SU-DHL-6 (cell line): ENCODE data around the gene PTGER2.

Experiments used
- H2AFZ ChIP-seq: fragments of 200-600 bp; sonication (generic); 2 replicates; pipeline ENCODE4 v1.6.1; 2014; ENCODE audit warnings: low read depth, mild to moderate bottlenecking, moderate library complexity, mixed read lengths, antibody characterized with exemption, low read length; ENCODE audit not compliant: severe bottlenecking
- H3F3A ChIP-seq: fragments of 200-600 bp; shearing (Covaris generic); 2 replicates; pipeline ENCODE4 v1.6.0; 2016; ENCODE audit warnings: antibody characterized with exemption, mild to moderate bottlenecking; ENCODE audit not compliant: insufficient read depth
- H3K27ac ChIP-seq: fragments of 200-600 bp; sonication (generic); 2 replicates; pipeline ENCODE4 v1.5.1; 2016; ENCODE audit warnings: low read depth, mild to moderate bottlenecking, low read length, moderate library complexity, mixed read lengths
- H3K27me3 ChIP-seq: fragments of 200-600 bp; sonication (generic), shearing (Covaris generic); 2 replicates; pipeline ENCODE4 v1.6.0; 2014; ENCODE audit warnings: mild to moderate bottlenecking, low read length
- H3K36me3 ChIP-seq: fragments of 200-600 bp; sonication (generic); 2 replicates; pipeline ENCODE4 v1.6.1; 2014; ENCODE audit warnings: mild to moderate bottlenecking, low read length, mixed read lengths
- H3K4me2 ChIP-seq: fragments of 300-600, 200-600 bp; shearing (Covaris generic), sonication (generic); 2 replicates; pipeline ENCODE4 v1.6.0; 2014; ENCODE audit warnings: low read length, low read depth, mild to moderate bottlenecking; ENCODE audit not compliant: poor library complexity, severe bottlenecking
- H3K4me3 ChIP-seq: fragments of 200-600 bp; sonication (generic); 2 replicates; pipeline ENCODE4 v1.5.1; 2014; ENCODE audit warnings: antibody characterized with exemption, low read length, mild to moderate bottlenecking, mixed read lengths; ENCODE audit not compliant: insufficient read depth, poor library complexity, severe bottlenecking
- H3K79me2 ChIP-seq: fragments of 200-600 bp; sonication (generic); 2 replicates; pipeline ENCODE4 v1.6.1; 2014; ENCODE audit warnings: mild to moderate bottlenecking, low read length, moderate library complexity; ENCODE audit not compliant: insufficient read depth
- H3K9ac ChIP-seq: fragments of 200-600 bp; sonication (generic); 2 replicates; pipeline ENCODE4 v1.7.0; 2014; ENCODE audit warnings: mild to moderate bottlenecking, low read length
- H3K9me2 ChIP-seq: fragments of 200-600 bp; sonication (generic); replicated peaks from 2 replicates; pipeline ENCODE4 v1.6.1; 2014; ENCODE audit warnings: low read length; ENCODE audit not compliant: insufficient read depth
- H3K9me3 ChIP-seq: fragments of 200-600 bp; sonication (generic); 2 replicates; pipeline ENCODE4 v1.6.1; 2014; ENCODE audit warnings: low read length, mixed read lengths; ENCODE audit not compliant: insufficient read depth
- H4K20me1 ChIP-seq: fragments of 200-600 bp; sonication (generic); 2 replicates; pipeline ENCODE4 v1.6.1; 2014; ENCODE audit warnings: low read depth, mild to moderate bottlenecking, antibody characterized with exemption, low read length, moderate library complexity, mixed read lengths
- CTCF ChIP-seq: fragments of 200-600 bp; sonication (generic); IDR thresholded peaks from one replicate; pipeline ENCODE4 v1.5.1; 2017; ENCODE audit warnings: antibody characterized with exemption, mild to moderate bottlenecking, low read length, moderate library complexity; ENCODE audit not compliant: insufficient read depth, poor library complexity, severe bottlenecking
- EZH2phosphoT487 ChIP-seq: fragments of 200-600 bp; sonication (generic), shearing (Covaris generic); conservative IDR thresholded peaks from 2 replicates; pipeline ENCODE4 v1.6.1; 2018; ENCODE audit warnings: mild to moderate bottlenecking, antibody characterized with exemption, low read length, moderate library complexity, mixed read lengths

Gene PTGER2

GRCh38 chr14:52269100-52269499, 45.0 kb upstream of the PTGER2 start:
- Histone ChIP-seq H3K4me2 (no peak overlapping the region), H3F3A (no peaks in the 10 kb centered on the region), H2AFZ (no peak overlapping the region), H3K9me2 (no peaks in the 10 kb centered on the region), H3K27me3 (no peaks in the 10 kb centered on the region), H3K9ac (no peak overlapping the region), H3K9me3 (no peaks in the 10 kb centered on the region), H3K27ac (no peak overlapping the region), H3K36me3 (no peaks in the 10 kb centered on the region), H3K4me3 (no peak overlapping the region), H4K20me1 (no peaks in the 10 kb centered on the region), H3K79me2 (no peaks in the 10 kb centered on the region)
- no peak for TF ChIP-seq EZH2phosphoT487
- no peak for TF ChIP-seq CTCF

DNA sequence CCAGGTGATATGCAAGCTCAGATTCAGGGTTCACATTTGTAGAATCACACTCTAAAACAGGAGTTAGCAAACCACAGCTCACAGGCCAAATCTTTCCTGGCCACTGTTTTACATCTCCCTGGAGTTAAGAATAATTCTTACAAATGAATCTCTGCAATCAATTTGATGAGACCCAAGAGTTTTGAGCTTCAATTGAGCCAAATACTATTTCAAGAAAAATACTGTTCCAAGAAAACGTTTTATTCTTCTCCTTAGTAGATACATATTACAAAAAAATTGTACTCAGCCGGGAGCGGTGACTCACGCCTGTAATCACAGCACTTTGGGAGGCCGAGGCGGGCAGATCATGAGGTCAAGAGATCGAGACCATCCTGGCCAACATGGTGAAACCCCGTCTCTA, 44.1 kb upstream of the PTGER2 start:
- H3K27me3 ChIP-seq, result no peaks in the 10 kb centered on the region
- no peaks in the 10 kb centered on the region for H3K36me3 ChIP-seq
- H3K79me2 ChIP-seq, result no peaks in the 10 kb centered on the region
- no peaks in the 10 kb centered on the region for H4K20me1 ChIP-seq
- H3F3A ChIP-seq, result no peaks in the 10 kb centered on the region
- no peak overlapping the region for H3K27ac ChIP-seq
- no peak overlapping the region for H3K9ac ChIP-seq
- no peak overlapping the region for H3K4me2 ChIP-seq
- H3K4me3 ChIP-seq, result no peak overlapping the region
- no peaks in the 10 kb centered on the region for H3K9me2 ChIP-seq
- TF ChIP-seq CTCF (no peak), EZH2phosphoT487 (no peak)
- no peaks in the 10 kb centered on the region for H3K9me3 ChIP-seq
- H2AFZ ChIP-seq, result no peak overlapping the region

DNA sequence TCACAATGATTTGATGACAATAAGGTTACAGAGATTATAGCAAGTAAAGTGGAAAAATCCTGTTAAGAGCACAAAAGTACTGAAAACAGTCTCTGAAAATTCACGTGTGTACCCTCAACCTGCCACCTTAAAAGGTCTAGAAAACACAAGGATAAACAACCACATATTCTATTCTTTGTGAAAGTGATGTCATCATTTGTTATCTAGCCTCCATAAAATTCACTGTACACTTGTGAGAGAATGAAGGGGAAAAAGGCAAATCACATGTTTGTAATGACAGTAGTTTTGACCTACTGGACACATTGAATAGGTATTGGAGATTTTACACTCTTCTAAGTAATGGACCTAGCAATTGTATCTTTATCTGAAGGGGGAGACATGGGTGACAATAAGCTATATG, 42.6 kb upstream of the PTGER2 start:
- no peaks in the 10 kb centered on the region for H3K9me2 ChIP-seq
- H3F3A ChIP-seq, result no peaks in the 10 kb centered on the region
- H4K20me1 ChIP-seq, result no peaks in the 10 kb centered on the region
- H3K36me3 ChIP-seq, result no peaks in the 10 kb centered on the region
- no peaks in the 10 kb centered on the region for H3K27me3 ChIP-seq
- H2AFZ ChIP-seq, result no peak overlapping the region
- H3K9me3 ChIP-seq, result no peaks in the 10 kb centered on the region
- H3K27ac ChIP-seq, result no peak overlapping the region
- no peak for TF ChIP-seq CTCF
- no peak for TF ChIP-seq EZH2phosphoT487
- H3K9ac ChIP-seq, result no peak overlapping the region
- H3K4me3 ChIP-seq, result no peak overlapping the region
- no peak overlapping the region for H3K4me2 ChIP-seq
- no peaks in the 10 kb centered on the region for H3K79me2 ChIP-seq

GRCh38 chr14:52272375-52272774, 41.7 kb upstream of the PTGER2 start:
- no peaks in the 10 kb centered on the region for H3K9me2 ChIP-seq
- no peak overlapping the region for H3K27ac ChIP-seq
- H3K4me2 ChIP-seq, result no peak overlapping the region
- no peak overlapping the region for H3K9ac ChIP-seq
- TF ChIP-seq EZH2phosphoT487 (no peak), CTCF (no peak)
- H3F3A ChIP-seq, result no peaks in the 10 kb centered on the region
- no peaks in the 10 kb centered on the region for H3K9me3 ChIP-seq
- H4K20me1 ChIP-seq, result no peaks in the 10 kb centered on the region
- no peaks in the 10 kb centered on the region for H3K79me2 ChIP-seq
- no peak overlapping the region for H2AFZ ChIP-seq
- H3K4me3 ChIP-seq, result no peak overlapping the region
- H3K36me3 ChIP-seq, result no peaks in the 10 kb centered on the region
- no peaks in the 10 kb centered on the region for H3K27me3 ChIP-seq
